ENCODE measurements around the gene DMWD. TPM values are rescaled to one million over a fixed set of nuclear protein-coding genes. Genes with fewer than 3 reads are reported as not detected.

DMWD gene
- total RNA-seq, 1 donor from 2014 or later, result 17.4 TPM

DNA sequence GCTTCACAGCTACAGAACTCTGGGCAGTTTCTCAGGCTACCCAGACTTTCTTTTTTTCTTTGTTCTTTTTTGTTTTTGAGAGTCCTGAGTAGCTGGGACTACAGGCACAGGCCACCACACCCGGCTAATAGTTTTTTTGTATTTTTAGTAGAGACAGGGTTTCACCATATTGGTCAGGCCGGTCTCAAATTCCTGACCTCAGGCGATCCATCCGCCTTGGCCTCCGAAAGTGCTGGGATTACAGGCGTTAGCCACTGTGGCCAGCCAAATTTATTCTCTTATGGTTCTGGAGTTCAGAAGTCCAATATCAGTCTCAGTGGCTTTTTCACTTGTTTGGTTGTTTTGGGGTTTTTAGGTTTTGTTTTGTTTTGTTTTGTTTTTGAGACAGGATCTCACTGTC lies 47.0 kb downstream of the DMWD start:
- no peak for ATAC-seq

DNA sequence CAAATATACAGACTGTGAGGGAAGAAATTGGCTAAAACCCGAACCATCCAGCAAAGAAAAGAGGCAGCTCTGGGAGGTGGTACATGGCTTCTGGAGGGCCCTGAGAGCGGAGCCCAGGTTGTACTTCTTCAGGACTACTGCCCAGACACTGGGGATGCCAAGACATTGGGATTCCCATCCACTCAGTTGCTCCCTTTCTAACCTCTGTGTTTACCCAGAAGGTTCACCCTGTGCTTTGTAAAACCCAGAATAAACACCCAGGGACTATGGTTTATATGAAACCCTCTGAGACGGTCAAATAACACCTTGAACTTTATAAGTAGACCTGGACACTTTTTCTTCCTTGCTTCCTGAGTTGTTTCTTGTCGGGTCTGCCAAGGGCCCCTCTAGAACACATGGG lies 49.7 kb downstream of the DMWD start:
- no peak for ATAC-seq

DNA sequence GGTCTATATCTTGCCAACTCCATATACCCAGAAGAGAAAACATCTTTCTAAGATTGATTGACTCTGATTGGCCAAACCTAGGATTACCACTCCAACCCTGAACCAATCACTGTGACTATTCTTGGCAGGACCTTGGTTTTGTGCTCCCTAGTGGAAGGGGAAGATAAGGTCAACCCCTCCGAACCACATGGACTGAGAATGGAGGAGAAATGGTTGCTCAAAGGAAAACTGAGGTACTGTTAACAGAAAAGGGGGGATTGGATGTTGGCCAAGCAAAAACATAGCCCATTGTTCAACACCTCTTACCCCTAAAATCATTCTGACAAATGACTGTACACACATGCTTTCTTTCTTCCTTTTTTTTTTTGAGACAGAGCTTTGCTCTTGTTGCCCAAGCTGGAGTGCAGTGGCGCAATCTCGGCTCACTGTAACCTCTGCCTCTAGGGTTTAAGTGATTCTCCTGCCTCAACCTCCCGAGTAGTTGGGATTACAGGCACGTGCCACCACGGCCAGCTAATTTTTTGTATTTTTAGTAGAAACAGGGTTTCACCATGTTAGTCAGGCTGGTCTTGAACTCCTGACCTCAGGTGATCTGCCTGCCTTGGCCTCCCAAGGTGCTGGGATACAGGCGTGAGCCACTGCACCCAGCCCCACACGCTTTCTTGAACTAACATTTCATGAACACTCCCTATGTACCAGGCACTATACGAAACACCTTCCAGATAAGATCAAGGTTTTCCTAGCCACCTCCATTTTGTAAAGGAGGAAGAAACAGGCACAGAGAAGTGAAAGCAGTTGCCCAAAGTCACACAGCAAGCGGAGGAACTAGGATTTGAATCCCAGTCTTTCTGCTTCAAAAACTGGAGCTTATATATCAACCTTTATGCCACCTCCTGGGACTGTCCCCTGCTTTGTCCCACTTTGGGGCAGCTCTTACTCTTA lies 52.9 kb downstream of the DMWD start:
- ATAC-seq, result no peak

DNA sequence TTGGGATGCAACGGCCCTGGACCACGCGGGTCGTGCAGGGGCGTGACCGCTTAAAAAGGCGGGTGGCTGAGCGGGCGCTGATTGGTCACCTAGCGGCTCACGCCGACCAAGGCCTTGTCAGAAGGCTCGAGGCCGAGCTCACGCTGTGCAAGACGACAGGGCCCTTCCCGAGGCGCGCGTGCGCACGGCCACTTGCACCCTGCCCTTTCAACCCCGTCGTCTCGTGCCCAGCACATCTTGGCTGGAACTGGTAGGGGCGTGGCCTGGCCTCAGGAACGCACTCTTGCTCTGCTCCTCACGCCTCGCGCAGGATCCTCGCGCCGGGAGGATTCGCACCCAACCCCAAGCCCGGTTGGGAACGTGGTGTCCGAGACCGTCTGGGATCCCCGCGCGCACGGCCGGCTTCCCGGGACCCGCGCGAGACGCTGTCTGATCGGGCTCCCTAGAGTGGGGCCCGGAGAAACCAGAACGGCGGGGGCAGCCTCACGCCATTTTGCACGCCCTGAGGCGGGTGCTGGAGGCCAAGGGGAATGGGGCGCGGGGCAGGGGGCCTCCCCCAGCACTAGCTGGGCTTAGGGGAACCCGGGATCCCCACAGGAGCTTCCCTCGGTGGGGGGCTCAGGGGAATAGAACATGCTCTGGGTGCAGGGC lies 59.4 kb downstream of the DMWD start, which contains the start of gene MEIOSIN:
TSS of gene MEIOSIN (plus strand) at position 280 of the 651 bp plus-strand sequence. CDS start 1,938 bp downstream, outside the sequence.
- no peak for ATAC-seq

Other genes starting within 250 kb of the DMWD start
- 10.0 TPM for gene OPA3, start 208.0 kb downstream of the DMWD start, total RNA-seq
- gene GPR4, start 190.6 kb downstream of the DMWD start, total RNA-seq, result 0.56 TPM
- 85.4 TPM for gene EML2, start 153.4 kb downstream of the DMWD start, total RNA-seq
- gene GIPR, start 124.6 kb downstream of the DMWD start, total RNA-seq, result 0.16 TPM
- gene SNRPD2, start 100.9 kb downstream of the DMWD start, total RNA-seq, result 387 TPM
- gene QPCTL, start 100.2 kb downstream of the DMWD start, total RNA-seq, result 5.7 TPM
- gene FBXO46, start 61.9 kb downstream of the DMWD start, total RNA-seq, result 30.3 TPM
- gene MEIOSIN, start 59.4 kb downstream of the DMWD start, total RNA-seq, result not detected
- gene SIX5, start 23.6 kb downstream of the DMWD start, total RNA-seq, result 8.8 TPM
- gene DMPK, start 10.4 kb downstream of the DMWD start, total RNA-seq, result 15.5 TPM
- 0.12 TPM for gene RSPH6A, start 22.5 kb upstream of the DMWD start, total RNA-seq
- 42.9 TPM for gene SYMPK, start 70.3 kb upstream of the DMWD start, total RNA-seq
- gene FOXA3, start 71.5 kb upstream of the DMWD start, total RNA-seq, result not detected
- gene IRF2BP1, start 93.3 kb upstream of the DMWD start, total RNA-seq, result 10.0 TPM
- gene MYPOP, start 109.8 kb upstream of the DMWD start, total RNA-seq, result 3.7 TPM
- gene NANOS2, start 121.9 kb upstream of the DMWD start, total RNA-seq, result not detected
- gene NOVA2, start 181.0 kb upstream of the DMWD start, total RNA-seq, result 0.40 TPM
- gene CCDC61, start 202.6 kb upstream of the DMWD start, total RNA-seq, result 9.1 TPM
- gene PGLYRP1, start 230.2 kb upstream of the DMWD start, total RNA-seq, result not detected
- gene IGFL4, start 248.2 kb upstream of the DMWD start, total RNA-seq, result 0.24 TPM

Measured in esophagus mucosa (tissue), 1 donor.